GM19372 (cell line): Measurements from ENCODE around the gene OR8G5.

Source experiments
- ATAC-seq: cut with Tn5 transposase; IDR thresholded peaks from one replicate; pipeline ENCODE4 v1.9.1; 2021; ENCODE audit warnings: mild to moderate bottlenecking, low read depth, moderate library complexity; ENCODE audit not compliant: unreplicated experiment

The OR8G5 gene

DNA sequence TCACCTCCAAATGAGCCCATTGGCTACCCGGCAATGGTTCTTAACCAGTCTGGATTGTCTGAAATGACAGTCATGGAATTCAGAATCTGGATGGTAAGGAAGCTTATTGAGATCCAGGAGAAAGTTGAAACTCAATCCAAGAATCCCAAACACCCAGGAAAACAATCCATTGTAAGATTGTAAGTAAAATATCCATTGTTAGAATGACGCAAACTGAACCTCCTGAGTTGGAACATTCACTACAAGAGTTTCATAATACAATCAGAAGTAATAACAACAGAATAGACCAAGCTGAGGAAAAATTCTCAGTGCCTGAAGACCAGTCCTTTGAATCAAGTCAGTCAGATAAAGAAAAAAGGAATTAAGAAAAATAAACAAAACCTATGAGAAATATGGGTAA is 22.1 kb downstream of the OR8G5 start:
- no peak for ATAC-seq

DNA sequence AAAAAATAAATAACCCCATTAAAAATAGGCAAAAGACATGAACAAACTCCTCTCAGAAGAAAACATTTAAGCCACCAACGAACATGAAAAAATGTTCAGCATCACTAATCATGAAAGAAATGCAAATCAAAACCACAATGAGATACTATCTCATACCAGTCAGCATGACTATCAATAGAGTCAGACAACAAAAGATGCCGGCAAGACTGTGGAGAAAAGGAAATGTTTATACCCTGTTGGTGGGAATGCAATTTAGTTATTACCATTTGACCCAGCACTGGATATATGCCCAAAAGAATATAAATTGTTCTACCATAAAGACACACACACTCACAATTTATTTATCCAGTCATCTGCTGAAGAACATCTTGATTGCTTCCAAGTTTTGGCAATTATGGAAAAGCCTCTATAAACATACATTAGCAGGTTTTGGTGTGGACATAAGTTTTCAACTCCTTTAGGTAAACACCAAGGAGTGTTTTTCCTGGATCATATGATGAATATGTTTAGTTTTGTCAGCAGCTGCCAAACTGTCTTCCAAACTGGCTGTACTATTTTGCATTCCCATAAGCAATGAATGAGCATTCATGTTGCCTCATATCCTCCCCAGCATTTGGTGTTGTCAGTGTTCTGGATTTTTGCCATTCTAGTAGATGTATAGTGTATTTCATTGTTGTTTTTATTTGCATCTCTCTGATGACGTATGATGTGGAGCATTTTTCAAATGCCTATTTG is 29.6 kb downstream of the OR8G5 start:
- ATAC-seq = no peak

DNA sequence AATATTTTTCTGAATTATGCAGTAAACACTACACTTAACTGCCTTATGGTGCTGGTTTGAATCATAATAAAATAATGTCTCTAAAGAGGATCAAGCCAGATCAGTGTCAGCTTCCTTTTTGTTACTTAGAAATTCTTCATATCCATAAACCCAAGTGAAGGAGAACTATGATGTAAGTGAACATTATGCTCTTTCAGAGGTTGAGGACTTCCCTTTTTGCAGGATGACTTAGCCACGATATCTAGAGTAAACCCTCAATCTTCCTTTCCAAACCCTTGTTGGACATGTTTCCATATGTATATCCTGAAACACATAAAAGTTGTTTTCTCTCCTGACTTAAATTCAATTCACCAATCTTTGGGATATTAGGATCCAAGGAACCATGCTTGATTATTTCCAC is 38.5 kb downstream of the OR8G5 start:
- ATAC-seq = no peak

DNA sequence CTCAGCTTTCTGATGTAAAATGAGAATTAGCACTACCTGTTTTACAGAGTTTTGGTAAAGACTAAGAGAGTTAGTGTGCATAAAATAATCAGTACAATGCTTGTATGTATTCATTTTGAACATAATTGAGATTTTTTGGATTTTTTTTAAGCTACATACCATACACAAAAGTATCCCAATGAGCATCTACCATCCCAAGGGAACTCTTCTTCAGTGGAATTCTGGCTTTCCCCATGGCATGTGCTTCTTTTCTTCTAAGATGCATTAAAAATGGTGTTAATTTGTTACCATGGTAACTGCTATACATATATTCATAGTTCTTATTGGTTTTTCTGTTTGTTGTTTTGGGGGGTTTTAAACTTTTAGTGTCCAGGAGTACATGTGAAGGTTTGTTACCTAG is 39.8 kb downstream of the OR8G5 start:
- ATAC-seq = no peak

DNA sequence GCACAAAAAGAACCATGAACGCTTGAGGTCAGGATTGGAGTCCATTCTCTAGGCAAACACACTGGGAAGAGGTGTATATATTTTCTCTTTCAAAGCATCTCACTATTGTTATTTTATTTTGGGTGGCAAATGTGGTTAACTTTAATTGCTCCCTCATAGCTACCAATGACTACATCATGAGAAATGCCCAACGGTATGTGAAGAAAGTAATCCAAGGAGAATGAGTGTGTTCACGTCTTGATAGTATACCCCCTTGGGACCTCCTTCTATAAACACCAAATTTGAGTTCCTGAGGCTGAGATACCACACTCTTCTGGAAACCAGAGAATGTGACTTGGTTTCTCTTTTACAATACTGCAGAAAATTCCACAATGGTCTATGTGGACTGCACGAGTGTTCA is 41.7 kb downstream of the OR8G5 start:
- no peak for ATAC-seq

DNA sequence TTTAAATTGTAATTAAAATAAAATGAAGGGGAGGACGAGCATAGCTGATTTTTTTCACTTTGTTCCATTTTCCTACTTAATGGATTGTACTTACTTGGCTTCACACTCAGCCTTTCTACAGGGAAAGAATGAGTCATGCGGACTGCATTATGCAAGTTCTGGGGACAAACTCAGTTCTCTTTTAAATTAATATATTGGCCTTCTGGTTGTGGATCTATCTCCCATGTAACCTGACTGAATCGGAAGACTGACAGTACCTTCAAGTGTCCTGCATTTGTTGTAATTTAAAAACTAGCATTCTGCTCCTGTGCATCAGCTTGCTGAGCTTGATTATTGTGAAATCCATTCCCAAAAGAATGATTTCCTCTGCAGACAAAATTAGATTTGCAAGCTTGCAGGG is 45.4 kb downstream of the OR8G5 start:
- no peak for ATAC-seq

DNA sequence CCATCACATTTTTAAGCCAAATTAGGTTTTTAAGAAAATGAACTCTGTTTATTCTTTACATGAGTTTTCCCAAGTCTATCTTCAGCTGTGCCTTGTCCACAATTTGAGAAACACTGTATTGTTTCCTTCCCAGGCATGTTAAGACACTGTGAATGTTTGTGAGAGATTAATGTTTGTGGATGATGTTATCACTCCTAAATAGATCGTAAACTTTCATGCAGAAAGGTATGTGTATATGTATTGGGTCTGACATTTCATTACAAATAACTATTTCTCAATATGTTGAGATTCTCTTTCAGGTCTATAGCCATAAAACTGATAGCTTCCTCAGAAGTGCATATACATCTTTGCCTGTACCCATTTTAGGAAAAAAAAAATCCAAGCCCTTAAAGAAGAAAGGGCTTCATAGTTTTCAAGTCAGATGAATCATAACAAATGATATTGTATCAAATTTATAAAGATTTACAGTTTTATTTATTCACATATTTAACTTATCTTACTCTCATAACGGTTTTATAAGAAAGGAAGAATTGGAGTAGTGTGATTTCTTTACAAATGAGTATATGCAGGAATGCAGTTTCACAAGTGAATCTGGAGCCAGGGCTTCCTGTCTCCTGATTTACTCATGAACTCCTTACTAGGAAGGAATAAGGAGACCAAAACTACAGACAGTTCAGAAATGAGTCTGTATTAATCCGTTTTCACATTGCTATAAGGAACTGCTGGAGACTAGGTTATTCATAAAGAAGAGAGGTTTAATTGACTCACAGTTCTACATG is 46.4 kb downstream of the OR8G5 start:
- ATAC-seq = no peak

DNA sequence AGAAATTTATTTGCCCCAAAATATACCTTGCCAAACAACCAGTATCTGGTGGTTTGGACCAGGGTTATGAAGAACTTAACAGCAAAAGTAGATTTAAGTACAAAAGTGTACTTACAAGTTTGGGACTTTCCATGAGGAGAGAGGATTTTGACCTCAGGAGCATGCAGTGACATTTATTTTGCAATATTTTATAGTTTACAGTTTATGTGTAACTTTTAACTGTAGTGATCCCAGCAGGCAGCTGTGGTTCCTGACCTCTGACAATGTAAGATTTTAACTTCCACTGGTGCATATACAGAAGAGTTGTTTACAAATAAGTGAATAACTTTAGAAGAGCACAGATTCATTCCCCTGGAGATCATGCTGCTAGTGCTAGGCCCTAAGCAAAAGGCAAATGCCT is 50.9 kb downstream of the OR8G5 start:
- ATAC-seq = no peak

DNA sequence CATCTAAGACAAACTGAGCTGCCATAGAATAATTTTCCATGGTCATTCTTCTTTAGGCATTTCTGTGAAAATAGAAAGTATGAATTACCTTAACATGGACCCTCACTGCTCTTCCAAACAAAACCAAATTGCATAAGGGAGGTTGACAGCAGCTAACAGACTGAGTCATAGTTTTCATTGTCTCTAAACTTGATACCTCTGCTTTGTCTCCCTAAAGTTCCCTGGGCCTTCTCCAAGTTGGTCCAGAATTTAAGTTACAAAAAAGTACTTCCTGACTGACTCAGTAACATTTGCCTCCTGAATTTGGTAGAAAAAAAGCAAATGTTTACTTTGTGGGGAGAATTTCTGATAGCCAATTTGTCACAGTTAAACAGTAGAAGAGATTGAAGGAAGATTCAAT is 54.5 kb downstream of the OR8G5 start:
- no peak for ATAC-seq

DNA sequence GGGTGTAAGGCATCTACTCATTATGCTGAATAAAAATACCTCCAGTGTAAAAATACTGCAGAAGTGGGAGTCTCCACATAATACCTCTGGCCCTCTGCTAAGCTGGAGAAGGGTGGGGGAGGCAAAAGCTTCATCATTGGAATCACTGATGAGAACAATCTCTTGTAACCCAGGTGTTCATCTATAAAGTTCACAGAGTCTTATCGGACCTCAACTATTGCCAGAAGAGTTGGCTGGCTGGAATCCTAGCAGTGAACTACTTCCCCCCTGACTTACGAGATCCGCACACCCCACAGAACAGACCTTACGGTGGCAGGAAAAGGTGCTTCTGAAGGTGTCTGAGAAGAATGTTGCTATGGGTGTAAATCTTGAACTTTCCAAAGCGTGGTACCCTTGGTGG is 55.1 kb downstream of the OR8G5 start:
- ATAC-seq = no peak

DNA sequence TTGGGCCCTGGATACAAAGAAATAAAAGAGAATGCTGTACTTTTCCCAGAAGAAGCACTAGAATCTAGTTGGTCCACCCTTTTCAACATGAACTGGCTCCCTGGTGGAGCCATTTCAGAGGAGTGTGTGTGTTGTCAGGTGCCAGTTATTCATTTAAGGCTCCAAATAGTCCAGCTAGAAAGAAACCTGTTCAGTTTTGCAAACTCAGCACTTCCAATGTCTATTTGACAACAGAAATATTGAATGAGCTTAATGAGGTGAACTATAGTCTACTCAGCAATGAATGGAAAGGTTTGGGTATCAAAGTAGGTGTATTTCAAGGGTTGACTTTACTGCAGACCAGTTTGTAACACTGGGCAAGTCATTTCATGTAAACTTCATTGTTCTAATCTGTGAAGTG is 55.5 kb downstream of the OR8G5 start:
- no peak for ATAC-seq

DNA sequence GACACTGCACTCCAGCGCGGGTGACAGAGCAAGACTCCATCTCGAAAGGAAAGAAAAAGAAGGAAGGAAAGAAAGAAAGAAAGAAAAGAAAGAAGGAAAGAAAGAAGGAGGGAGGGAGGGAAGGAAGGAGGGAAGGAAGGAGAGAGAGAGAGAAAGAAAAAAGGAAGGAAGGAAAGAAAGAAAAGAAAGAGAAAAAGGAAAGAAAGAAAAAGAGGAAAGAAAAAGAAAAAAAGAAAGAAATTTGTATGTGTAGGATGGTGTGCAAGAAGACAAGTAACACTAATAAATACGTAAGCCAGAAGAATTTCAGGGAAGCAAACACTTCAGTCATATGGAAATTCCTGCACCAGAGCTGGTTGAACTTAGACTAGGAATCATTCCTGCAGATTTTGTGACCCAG is 57.0 kb downstream of the OR8G5 start:
- ATAC-seq = no peak

DNA sequence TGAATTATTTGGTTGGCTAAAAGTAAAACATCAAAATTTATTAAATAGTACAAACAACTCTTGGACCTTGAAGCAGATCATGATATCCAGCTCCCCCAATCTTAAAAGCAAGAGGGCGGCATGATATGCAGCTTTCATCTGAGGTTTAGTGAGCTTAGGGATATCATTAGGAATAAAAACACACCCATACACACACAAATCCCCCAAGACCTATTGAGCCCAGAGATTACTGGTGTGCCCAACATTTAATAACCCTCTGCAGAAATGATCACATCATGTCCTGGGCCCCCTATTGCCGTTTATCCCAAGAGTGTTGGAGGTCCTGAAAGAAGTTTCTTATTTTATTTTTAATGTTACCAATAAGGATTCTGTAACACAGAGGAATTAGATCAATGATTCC is 57.7 kb downstream of the OR8G5 start, which contains the start of gene OR8D1:
OR8D1 (minus strand) TSS at position 101 of the 400 bp plus-strand sequence. CDS start 3,183 bp downstream, outside the sequence.
- ATAC-seq = no peak

DNA sequence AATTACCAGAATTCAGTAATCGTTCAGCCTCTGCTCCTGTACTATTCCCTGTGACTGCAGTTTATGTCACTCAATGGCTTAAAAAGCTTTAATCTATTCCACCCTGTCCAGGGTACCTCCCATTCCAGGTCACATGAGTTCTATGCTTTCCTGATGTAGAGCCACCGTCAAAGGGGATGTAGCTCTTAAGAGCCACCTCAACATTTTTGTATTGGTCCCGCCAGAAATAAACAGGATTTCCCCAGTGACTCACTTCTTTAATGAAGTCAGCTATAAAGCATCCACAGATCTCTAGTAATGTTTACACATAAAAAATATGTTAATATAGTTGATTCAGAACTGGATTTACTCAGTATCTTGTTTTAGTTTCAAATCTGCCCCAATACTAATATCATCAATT is 58.9 kb downstream of the OR8G5 start:
- no peak for ATAC-seq
